HG03460 (cell line): ENCODE data around the gene NCCRP1.

Experiments
- ATAC-seq: cut with Tn5 transposase; IDR thresholded peaks from one replicate; pipeline ENCODE4 v1.9.1; 2021; ENCODE audit not compliant: unreplicated experiment

NCCRP1 gene

DNA sequence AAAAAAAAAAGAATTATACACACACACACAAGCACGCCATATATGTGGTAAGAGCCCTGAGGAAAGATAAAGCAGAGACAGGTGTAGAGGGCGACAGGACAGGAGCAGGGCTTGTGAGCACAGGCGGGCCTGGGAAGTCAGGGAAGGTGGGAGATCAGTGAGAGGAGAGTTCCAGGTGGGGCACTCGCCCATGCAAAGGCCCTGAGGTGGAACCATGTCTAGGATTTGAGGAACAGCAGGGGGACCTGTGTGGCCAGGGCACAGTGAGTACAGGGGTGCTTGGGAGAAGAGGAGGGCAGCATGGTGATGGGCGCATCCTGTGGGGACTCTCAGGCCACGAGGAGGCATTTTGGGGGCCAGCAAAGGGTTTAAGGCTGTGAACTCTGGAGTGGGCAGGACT lies 32.5 kb upstream of the NCCRP1 start:
- no peak for ATAC-seq

DNA sequence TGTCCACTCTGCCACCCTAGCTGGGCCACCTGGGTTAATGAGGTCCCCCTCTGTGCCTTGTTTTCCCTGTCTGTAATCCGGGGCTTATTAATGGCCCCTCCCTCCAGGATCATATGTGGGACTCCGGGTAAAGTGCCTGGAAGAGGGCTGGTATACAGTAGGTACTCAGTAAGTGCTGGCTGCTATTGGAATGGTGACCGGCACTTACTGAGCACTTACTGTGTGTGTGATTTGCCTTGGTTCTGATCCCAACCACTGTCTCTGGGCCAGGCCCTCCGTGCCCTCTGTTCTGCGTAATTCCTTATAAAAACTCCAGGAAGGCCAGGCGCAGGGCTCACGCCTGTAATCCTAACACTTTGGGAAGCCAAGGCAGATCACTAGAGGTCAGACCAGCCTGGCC lies 30.9 kb upstream of the NCCRP1 start:
- ATAC-seq = no peak

DNA sequence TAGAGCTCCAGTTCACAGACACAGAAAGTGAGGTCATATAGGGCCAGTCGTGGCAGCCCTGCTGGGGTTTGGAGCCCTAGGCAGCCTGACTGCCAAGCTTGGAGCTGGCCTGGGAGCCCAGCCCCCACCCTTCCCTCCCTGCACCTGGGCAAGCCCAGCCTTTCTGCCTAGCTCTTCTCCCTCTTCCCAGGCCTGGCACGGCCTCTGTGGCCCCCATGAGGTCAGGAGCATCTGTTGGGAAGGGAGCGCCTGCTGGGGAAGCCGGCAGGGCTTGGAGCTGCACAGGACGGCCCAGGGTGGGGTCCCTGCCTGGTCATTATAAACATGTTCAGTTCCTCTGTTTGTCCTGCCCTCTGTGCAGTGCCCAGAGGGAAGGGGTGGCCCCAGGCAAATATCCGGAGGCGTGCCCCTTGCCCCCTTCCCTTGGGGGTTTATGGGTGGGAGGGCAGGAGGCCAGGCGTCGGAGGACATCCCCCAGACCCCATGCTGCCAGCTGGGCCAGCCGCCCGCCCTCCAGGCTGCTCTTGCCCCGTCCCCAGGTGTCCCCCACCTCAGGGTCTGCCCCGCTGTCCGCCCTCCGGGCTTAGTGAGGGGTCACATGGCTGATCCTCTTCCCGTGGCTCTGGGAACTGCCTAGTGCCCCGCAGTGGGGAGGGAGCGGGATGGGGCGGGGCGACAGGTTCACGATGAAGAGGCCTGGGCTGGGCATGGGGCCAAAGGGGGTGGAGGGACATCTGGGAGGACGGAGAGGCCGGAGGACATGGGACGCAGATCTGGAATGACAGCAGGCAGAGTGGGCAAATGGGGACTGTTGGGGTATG lies 30.0 kb upstream of the NCCRP1 start:
- no peak for ATAC-seq

DNA sequence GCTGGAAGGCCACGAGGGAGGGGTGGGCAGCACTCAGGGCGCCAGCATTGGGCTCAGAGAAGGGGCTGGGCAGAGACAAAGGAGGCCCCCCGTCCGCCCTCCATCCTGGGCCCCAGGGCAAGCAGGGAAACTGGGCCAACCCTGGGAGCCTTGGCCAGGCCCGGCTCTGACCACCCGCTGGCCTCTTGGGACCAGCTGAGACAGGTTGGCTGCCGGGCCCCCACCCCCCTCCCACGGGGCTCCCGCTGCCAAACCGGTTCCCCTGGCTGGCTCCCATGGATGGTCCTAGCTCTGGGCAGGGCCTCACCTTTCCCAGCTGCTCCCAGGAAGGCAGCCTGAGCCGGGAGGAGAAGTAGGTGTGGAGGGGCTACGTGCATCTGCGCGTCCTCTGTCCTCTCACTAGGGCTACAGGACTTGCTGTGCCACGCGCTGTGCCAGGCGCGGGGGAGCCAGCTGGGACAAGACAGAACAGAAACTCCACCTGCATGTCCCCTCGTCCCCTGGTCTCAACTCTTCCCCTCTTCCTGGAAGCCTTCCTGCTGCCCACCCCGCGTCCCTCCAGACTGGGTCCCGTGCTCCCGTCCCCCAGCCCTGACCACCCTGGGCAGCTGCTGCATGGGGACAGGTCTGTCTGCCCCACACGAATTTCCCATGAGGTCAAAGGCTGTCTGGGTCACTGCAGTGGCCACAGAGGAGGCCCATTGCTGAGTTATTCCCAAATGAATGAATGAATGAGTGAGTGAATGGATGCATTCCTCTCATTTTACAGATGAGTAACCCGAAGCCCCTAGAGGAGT lies 29.1 kb upstream of the NCCRP1 start:
- no peak for ATAC-seq

DNA sequence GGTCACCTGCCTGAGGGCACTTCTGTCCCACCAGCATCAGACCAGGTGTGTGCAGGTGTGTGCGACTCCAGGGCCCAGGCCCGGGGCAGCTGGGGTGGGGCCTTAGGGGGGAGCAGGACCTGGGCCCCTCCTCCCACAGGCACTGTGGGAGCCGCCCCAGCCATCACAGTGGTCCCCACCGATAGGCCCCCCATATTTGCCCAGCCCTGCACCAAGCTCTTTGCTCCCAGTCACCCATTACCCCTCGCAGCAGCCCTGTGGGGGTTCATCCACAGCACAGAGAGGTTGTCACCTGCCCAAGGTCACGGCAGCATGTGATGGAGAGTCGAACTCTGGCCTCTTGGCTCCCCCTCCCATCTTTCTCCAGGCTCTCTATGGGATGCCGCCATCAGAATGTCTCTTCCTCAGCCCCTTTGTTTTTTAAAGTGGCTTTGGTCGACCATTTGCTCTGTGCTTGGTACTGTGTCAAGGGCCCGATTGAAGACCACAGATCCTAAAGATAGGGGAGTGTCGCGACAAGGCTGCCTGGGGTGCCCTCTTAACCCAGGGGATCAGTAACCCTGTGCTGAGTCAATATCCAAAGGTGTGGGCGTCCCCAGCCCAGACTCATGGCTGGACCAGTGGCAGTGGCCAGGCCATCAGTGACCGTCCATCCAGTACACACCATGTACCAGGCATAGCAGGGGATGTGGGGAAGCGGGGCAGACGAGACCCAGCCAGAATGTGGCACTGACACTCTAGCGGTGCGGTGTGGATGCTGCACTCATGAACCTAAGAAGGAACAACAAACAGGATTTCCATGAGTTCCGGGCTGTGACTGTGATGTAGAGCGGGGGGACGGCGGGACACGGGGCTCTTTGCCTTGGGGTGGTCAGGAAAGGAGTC lies 28.3 kb upstream of the NCCRP1 start:
- no peak for ATAC-seq

DNA sequence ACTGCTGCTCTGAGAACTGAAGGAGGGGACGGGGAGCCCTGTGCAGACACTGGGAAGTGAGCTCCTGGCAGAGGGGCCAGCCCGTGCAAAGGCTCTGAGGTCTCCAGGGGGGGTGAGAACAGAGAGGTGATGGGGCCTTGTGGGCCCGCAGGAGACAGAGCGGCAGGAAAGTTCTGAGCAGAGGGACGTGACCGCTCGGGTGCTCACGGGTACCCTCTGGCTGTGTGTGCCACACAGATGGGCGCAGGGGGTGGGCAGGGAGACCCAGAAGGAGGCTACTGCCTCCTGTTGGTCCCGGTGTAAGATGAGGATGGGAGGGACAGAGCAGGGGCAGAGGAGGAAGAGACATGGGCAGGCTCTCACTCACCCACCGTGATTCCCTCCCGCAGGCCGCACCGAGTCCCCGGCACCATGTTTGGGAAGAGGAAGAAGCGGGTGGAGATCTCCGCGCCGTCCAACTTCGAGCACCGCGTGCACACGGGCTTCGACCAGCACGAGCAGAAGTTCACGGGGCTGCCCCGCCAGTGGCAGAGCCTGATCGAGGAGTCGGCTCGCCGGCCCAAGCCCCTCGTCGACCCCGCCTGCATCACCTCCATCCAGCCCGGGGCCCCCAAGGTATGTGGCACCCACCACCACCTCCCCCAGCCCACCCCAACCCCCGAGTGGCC lies 27.5 kb upstream of the NCCRP1 start:
- ATAC-seq = no peak

DNA sequence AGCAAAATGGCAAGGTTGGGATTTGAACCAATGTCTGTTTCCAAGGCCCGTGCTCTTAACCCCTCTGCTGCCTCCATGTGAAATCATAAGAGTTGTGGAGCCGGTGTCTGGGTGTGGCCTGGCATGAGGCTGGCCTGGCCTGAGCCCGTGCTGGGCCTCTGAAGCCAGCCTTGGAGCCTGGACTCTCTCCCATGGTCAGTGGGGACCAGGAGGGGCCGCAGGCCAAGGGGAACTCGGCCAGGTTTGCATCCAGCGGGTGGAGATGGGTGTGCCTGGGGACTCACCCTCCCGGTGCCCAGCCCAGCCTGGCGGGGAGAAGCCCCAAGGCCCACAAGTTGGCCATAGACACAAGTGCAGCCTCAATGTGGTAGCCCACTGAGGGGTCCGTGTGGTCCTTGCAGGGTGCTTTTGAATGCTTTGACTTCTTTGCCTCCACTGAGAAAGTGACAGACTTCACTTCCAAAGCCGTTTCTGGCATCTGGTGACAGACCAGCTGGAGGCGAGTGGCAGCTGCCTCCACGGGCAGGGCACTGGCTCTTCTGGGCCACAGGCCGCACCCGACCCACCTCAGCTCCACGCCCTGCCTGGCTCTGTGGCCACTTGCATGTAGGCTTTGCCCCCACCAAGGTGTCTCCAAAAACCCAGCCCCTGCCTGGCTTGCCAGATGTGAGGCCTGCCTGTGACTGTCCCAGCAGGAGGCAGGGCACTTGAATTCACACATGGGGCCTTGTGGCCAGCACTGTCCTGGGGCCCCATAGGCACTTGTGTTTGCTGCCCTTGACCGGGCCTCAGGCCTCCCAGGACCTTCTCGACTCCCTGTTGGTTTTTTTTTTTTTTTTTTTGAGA lies 26.2 kb upstream of the NCCRP1 start:
- ATAC-seq = no peak

DNA sequence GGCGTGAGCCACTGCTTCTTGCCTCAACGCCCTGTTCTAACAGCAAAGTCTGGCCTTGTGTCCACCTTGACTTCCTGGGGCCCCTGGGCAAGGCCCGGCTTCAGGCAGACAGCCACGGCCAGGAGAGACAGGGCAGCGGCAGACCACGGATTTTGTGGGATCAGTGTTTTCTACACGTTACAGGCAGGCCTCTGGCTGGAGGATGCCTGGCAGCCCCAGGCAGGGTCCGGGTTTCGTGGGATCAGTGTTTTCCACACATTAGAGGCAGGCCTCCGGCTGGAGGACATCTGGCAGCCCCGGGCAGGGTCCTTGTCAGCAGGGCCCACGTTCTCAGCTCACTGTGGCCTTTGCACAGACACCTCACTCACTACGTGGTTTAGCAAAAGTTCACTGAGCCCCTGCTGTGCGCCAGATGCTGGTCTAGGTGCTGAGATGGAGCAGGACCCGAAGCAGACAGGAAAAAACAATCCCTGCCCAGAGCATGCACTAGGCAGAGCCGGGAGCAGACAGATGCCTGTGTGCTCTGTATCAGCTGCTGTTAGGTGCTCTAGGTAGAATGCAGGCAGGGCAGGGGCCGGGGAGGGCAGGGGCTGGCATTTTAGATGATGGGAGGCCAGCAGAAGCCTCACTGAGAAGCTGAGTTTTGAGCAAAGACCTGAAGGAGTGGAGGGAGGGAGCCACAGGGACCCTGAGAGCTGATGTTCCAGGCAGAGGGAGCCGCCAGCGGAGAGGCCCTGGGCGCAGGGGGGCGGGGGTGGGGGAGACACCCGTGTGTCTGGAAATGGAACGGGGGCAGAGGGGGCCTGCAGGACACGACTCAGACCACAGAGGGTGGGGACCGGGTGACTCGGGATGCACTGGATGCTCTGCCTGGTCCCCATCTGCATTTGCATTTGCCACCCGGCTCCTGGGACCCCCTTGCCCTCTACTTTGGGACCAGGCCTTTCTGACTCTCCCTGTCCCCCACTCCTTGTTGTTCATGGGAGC lies 25.0 kb upstream of the NCCRP1 start:
- no peak for ATAC-seq

DNA sequence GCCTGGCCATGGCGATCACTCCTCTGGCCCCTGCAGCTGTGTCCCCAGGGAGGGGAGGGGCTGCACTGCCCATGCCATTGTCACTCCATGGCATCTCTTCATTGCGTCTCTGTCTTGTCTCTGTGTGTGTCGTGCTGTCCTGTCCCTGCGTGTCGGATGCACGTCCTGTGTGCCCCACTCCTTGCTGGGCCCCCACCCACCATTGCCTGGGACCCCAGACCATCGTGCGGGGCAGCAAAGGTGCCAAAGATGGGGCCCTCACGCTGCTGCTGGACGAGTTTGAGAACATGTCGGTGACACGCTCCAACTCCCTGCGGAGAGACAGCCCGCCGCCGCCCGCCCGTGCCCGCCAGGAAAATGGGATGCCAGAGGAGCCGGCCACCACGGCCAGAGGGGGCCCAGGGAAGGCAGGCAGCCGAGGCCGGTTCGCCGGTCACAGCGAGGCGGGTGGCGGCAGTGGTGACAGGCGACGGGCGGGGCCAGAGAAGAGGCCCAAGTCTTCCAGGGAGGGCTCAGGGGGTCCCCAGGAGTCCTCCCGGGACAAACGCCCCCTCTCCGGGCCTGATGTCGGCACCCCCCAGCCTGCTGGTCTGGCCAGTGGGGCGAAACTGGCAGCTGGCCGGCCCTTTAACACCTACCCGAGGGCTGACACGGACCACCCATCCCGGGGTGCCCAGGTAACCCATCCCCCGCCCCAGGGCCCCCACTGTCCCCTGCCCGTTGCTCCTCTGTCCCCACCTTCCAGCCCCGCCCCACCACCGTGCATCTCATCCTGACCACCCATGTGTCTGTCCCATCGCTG lies 23.9 kb upstream of the NCCRP1 start:
- no peak for ATAC-seq

DNA sequence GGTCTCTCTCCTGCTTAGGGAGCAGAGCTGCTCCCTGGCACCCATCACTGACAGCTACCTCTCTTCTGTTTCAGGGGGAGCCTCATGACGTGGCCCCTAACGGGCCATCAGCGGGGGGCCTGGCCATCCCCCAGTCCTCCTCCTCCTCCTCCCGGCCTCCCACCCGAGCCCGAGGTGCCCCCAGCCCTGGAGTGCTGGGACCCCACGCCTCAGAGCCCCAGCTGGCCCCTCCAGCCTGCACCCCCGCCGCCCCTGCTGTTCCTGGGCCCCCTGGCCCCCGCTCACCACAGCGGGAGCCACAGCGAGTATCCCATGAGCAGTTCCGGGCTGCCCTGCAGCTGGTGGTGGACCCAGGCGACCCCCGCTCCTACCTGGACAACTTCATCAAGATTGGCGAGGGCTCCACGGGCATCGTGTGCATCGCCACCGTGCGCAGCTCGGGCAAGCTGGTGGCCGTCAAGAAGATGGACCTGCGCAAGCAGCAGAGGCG lies 23.2 kb upstream of the NCCRP1 start:
- no peak for ATAC-seq

DNA sequence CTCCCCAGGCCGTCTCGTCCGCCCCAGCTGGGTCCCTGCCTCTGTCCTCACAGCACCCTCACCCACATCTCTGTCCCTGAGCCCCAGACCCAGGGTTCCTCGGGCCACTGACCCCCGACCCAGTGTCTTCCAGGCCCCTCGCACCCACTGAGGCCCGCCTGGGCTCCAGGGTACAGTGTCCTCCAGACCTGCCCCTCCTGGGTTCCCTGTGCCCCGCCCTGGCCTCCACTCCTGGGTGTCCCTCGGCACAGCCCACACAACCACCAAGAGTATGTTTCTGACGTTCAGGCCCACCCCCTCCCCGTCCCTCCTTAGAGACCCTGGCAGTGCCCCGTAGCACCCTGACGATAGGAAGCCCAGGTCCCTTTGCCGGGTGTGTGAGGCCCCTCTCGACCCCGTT lies 22.6 kb upstream of the NCCRP1 start:
- ATAC-seq = no peak

DNA sequence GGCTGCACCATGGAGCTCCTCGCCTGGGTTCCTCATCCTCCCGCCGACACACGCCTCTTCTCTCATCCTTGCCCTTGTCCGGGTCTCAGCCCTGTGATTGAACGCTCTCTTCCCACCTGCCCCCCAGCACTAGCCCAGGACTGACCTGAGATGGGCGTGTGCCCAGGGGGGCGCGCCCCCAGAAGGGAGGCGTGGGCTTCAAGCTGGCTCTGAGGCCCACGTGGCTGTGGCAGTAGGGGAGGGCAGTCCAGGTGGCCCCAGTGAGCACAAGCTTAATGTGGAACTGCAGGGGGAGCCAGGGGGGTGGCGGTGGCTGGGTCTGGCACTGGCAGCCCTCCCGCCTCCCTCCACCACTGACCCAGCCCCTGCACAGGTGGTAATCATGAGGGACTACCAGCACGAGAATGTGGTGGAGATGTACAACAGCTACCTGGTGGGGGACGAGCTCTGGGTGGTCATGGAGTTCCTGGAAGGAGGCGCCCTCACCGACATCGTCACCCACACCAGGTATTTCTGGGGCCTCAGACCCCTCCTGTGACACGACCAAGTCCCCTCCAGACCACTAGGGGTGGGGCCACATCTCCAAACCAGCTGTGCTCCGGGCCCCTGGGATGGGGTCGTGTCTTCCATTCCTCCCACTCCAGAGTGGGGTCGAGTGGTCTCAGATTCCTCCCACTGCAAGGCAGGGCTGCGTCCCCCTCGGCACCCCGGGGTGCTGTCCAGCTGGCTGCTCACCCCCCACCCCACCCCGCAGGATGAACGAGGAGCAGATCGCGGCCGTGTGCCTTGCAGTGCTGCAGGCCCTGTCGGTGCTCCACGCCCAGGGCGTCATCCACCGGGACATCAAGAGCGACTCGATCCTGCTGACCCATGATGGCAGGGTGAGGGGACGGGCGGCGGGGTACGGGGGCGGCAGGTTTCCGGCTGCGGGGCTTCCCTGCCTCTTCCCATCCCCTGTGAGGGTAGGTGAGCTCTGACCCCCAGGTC lies 21.9 kb upstream of the NCCRP1 start:
- ATAC-seq = no peak

DNA sequence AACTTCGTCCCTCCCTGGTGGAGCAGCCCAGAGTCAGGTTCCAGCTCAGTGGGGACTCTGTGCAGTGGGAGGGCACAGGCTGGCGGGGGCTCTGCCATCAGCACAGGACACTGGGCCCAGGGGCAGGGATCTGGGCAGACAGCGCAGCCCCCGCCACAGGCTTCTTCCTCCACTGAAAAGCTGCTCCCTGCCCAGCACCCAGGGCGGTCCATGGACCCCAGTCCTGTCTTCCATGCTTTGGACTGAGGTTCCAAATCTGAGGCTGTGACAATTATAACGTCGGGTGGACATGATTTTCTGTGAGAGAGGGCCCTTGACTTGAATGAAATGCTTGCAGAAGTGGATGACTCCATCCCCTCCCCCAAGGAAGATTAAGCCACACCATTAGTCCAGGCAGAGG lies 21.2 kb upstream of the NCCRP1 start:
- ATAC-seq = no peak

DNA sequence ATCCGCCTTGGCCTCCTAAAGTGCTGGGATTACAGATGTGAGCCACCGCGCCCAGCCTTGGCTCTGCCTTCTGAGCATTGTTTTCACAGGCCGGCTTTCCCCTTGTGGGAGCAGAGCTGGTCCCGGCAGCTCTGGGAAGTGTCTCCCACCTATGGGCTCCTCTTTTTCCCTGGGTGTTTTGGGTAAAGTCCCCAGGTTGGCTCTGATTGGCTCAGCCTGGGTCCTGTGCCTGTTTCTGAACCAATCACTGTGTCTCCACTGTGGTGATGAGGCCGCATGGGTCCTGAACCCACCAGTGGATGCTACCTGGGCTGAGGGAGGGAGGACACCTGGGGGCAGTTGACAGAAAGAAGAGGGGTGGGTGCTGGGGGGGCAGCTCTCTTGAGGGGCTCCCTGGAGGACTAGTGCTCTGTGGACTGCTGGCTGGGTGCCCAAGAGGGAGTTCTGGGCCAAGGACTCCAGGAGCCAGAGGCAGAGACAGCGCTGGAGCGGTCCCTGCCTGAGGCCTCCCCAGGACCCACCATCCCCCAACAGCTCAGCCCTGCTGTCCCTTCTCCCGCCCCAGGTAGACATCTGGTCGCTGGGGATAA lies 19.6 kb upstream of the NCCRP1 start:
- ATAC-seq = no peak

DNA sequence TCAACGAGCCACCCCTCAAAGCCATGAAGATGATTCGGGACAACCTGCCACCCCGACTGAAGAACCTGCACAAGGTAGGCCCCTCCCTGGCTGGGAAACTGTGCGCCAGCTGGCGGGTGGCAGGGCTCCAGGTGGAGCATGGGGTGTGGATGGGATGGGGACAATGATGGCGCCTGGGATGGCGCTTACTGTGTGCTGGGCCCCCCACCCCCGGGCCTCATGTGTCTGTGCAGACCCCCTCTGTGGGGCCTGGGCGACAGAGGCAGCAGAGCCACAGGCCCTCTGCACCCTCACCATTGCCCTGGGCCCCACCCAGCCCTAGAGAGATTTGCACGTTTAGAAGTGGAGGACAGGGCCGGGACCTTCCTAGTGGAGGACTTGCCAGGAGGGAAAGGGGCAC lies 19.0 kb upstream of the NCCRP1 start:
- no peak for ATAC-seq

DNA sequence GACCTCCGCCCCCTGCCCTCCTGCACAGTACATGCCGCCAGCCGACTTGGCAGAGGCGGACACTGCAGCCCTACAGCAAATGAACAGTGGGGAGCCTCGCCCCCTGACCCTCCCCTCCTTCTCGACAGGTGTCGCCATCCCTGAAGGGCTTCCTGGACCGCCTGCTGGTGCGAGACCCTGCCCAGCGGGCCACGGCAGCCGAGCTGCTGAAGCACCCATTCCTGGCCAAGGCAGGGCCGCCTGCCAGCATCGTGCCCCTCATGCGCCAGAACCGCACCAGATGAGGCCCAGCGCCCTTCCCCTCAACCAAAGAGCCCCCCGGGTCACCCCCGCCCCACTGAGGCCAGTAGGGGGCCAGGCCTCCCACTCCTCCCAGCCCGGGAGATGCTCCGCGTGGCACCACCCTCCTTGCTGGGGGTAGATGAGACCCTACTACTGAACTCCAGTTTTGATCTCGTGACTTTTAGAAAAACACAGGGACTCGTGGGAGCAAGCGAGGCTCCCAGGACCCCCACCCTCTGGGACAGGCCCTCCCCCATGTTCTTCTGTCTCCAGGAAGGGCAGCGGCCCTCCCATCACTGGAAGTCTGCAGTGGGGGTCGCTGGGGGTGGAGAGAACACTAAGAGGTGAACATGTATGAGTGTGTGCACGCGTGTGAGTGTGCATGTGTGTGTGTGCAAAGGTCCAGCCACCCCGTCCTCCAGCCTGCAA lies 18.3 kb upstream of the NCCRP1 start:
- no peak for ATAC-seq
